ENCODE data around the gene C1orf210. TPM values are rescaled to one million over a fixed set of nuclear protein-coding genes. Genes with fewer than 3 reads are reported as not detected.

C1orf210 gene
- polyA plus RNA-seq (ENCODE audit: insufficient read length in 3 of 3): 10 to 100 TPM; 23.7 to 26.9 (median 26.3) TPM
- long read RNA-seq, donor 1, transcript C1orf210-202 (3 exons, 1,478 nt): major isoform, 8 of 8 reads
- long read RNA-seq, donor 1, partial matches to known transcripts: 0 of 8 reads
- long read RNA-seq, donor 1, other reads (novel, unspliced or antisense): 0 of 8 reads
- long read RNA-seq, donor 2, transcript C1orf210-202 (3 exons, 1,478 nt): major isoform, 9 of 10 reads
- long read RNA-seq, donor 2, partial matches to known transcripts: 0 of 10 reads
- long read RNA-seq, donor 2, other reads (novel, unspliced or antisense): 0 of 10 reads
- long read RNA-seq, donor 3, transcript C1orf210-202 (3 exons, 1,478 nt): major isoform, 10 of 16 reads
- long read RNA-seq, donor 3, partial matches to known transcripts: 0 of 16 reads
- long read RNA-seq, donor 3, other reads (novel, unspliced or antisense): 6 of 16 reads
- long read RNA-seq, donor 4, transcript C1orf210-202 (3 exons, 1,478 nt): major isoform, 12 of 13 reads
- long read RNA-seq, donor 4, partial matches to known transcripts: 0 of 13 reads
- long read RNA-seq, donor 4, other reads (novel, unspliced or antisense): 0 of 13 reads
- long read RNA-seq, donor 5: 0 reads
- long read RNA-seq, donor 6, transcript C1orf210-202 (3 exons, 1,478 nt): major isoform, 6 of 41 reads
- long read RNA-seq, donor 6, partial matches to known transcripts: 35 of 41 reads
- long read RNA-seq, donor 6, other reads (novel, unspliced or antisense): 0 of 41 reads
- long read RNA-seq, donor 7, transcript C1orf210-202 (3 exons, 1,478 nt): major isoform, 12 of 12 reads
- long read RNA-seq, donor 7, partial matches to known transcripts: 0 of 12 reads
- long read RNA-seq, donor 7, other reads (novel, unspliced or antisense): 0 of 12 reads
- long read RNA-seq, donor 8, transcript C1orf210-202 (3 exons, 1,478 nt): major isoform, 19 of 20 reads
- long read RNA-seq, donor 8, partial matches to known transcripts: 0 of 20 reads
- long read RNA-seq, donor 8, other reads (novel, unspliced or antisense): 0 of 20 reads
- long read RNA-seq, donor 9, transcript C1orf210-202 (3 exons, 1,478 nt): major isoform, 11 of 11 reads
- long read RNA-seq, donor 9, partial matches to known transcripts: 0 of 11 reads
- long read RNA-seq, donor 9, other reads (novel, unspliced or antisense): 0 of 11 reads
- long read RNA-seq, donor 10, transcript C1orf210-202 (3 exons, 1,478 nt): major isoform, 7 of 8 reads
- long read RNA-seq, donor 10, partial matches to known transcripts: 0 of 8 reads
- long read RNA-seq, donor 10, other reads (novel, unspliced or antisense): 0 of 8 reads
- long read RNA-seq, donor 11, transcript C1orf210-202 (3 exons, 1,478 nt): major isoform, 7 of 7 reads
- long read RNA-seq, donor 11, partial matches to known transcripts: 0 of 7 reads
- long read RNA-seq, donor 11, other reads (novel, unspliced or antisense): 0 of 7 reads
- long read RNA-seq, donor 12, transcript C1orf210-202 (3 exons, 1,478 nt): major isoform, 7 of 7 reads
- long read RNA-seq, donor 12, partial matches to known transcripts: 0 of 7 reads
- long read RNA-seq, donor 12, other reads (novel, unspliced or antisense): 0 of 7 reads
- long read RNA-seq, donor 13, transcript C1orf210-202 (3 exons, 1,478 nt): major isoform, 18 of 21 reads
- long read RNA-seq, donor 13, partial matches to known transcripts: 0 of 21 reads
- long read RNA-seq, donor 13, other reads (novel, unspliced or antisense): 0 of 21 reads
- long read RNA-seq, donor 14, transcript C1orf210-202 (3 exons, 1,478 nt): major isoform, 9 of 9 reads
- long read RNA-seq, donor 14, partial matches to known transcripts: 0 of 9 reads
- long read RNA-seq, donor 14, other reads (novel, unspliced or antisense): 0 of 9 reads
- long read RNA-seq, donor 15, transcript C1orf210-202 (3 exons, 1,478 nt): major isoform, 7 of 7 reads
- long read RNA-seq, donor 15, partial matches to known transcripts: 0 of 7 reads
- long read RNA-seq, donor 15, other reads (novel, unspliced or antisense): 0 of 7 reads
- long read RNA-seq, donor 16, transcript C1orf210-202 (3 exons, 1,478 nt): major isoform, 22 of 24 reads
- long read RNA-seq, donor 16, partial matches to known transcripts: 0 of 24 reads
- long read RNA-seq, donor 16, other reads (novel, unspliced or antisense): 0 of 24 reads

- DNase-seq (ENCODE audit: extremely low read depth in 1 of 11, low read depth in 9 of 11, low spot score in 4 of 11): peak in 5 of 11 donors; percentile 37 to 69 (median 55)
Observed at GRCh38 chr1:43285269-43285990, at the start of gene C1orf210. Gene C1orf210, minus strand, starts transcription at chr1:43285581. Its CDS starts 2,311 bp downstream, at chr1:43283270.

- no peak for DNase-seq (ENCODE audit: extremely low read depth in 1 of 11, low read depth in 9 of 11, low spot score in 4 of 11)
Observed at GRCh38 chr1:43334453-43335205, 49.2 kb upstream of the C1orf210 start.

GRCh38 chr1:43331688-43332087, 46.3 kb upstream of the C1orf210 start:
- DNase-seq (ENCODE audit: extremely low read depth in 1 of 11, low read depth in 9 of 11, low spot score in 4 of 11): no peak

GRCh38 chr1:43329995-43330751, 44.8 kb upstream of the C1orf210 start:
- peak in 1 of 11 donors; percentile 23 for DNase-seq (ENCODE audit: extremely low read depth in 1 of 11, low read depth in 9 of 11, low spot score in 4 of 11)

- DNase-seq (ENCODE audit: extremely low read depth in 1 of 11, low read depth in 9 of 11, low spot score in 4 of 11): no peak
Observed at GRCh38 chr1:43327549-43328292, 42.3 kb upstream of the C1orf210 start.

GRCh38 chr1:43325381-43325780, 40.0 kb upstream of the C1orf210 start:
- DNase-seq (ENCODE audit: extremely low read depth in 1 of 11, low read depth in 9 of 11, low spot score in 4 of 11): no peak

GRCh38 chr1:43324810-43325209, 39.4 kb upstream of the C1orf210 start:
- no peak for DNase-seq (ENCODE audit: extremely low read depth in 1 of 11, low read depth in 9 of 11, low spot score in 4 of 11)

- no peak for DNase-seq (ENCODE audit: extremely low read depth in 1 of 11, low read depth in 9 of 11, low spot score in 4 of 11)
Observed at GRCh38 chr1:43322506-43322905, 37.1 kb upstream of the C1orf210 start.

- DNase-seq (ENCODE audit: extremely low read depth in 1 of 11, low read depth in 9 of 11, low spot score in 4 of 11): no peak
Observed at GRCh38 chr1:43321331-43321891, 36.0 kb upstream of the C1orf210 start.

GRCh38 chr1:43319766-43320165, 34.4 kb upstream of the C1orf210 start:
- no peak for DNase-seq (ENCODE audit: extremely low read depth in 1 of 11, low read depth in 9 of 11, low spot score in 4 of 11)

GRCh38 chr1:43319288-43319687, 33.9 kb upstream of the C1orf210 start:
- DNase-seq (ENCODE audit: extremely low read depth in 1 of 11, low read depth in 9 of 11, low spot score in 4 of 11): no peak

- no peak for DNase-seq (ENCODE audit: extremely low read depth in 1 of 11, low read depth in 9 of 11, low spot score in 4 of 11)
Observed at GRCh38 chr1:43318831-43319230, 33.5 kb upstream of the C1orf210 start.

GRCh38 chr1:43317817-43318471, 32.6 kb upstream of the C1orf210 start:
- no peak for DNase-seq (ENCODE audit: extremely low read depth in 1 of 11, low read depth in 9 of 11, low spot score in 4 of 11)
